Prostate gland (tissue), 2 donors: ENCODE results near the gene CPT1B. TPM values are rescaled to one million over a fixed set of nuclear protein-coding genes. Genes with fewer than 3 reads are reported as not detected.
"Not testable (repeated sequence)": the region's sequence is repeated elsewhere in the genome, so short reads cannot be mapped to it uniquely, and the experiment has no call there.

Source experiments
- DNase-seq: peaks from one replicate; pipeline ENCODE4 v3.0.0-alpha.2; 2019; ENCODE audit warnings: low spot score
- H3K27ac ChIP-seq, 2 donors: fragments of 200-600 bp; sonication (generic); 2 replicates each; pipeline ENCODE4 v1.5.1; 2017 to 2019
- H3K27me3 ChIP-seq: fragments of 200-600 bp; sonication (generic); replicated peaks from 2 replicates; pipeline ENCODE4 v1.5.1; 2019; ENCODE audit not compliant: insufficient read depth
- H3K36me3 ChIP-seq, 2 donors: fragments of 200-600 bp; sonication (generic); 1 replicate in 1 of 2; 2 replicates in 1 of 2; pipeline versions ENCODE4 v1.5.1 to v1.8.1; 2017 to 2019
- H3K4me1 ChIP-seq: fragments of 200-600 bp; sonication (generic); replicated peaks from 2 replicates; pipeline ENCODE4 v1.5.1; 2019
- H3K4me3 ChIP-seq, 2 donors: fragments of 200-600 bp; sonication (generic); 2 replicates each; pipeline ENCODE4 v1.5.1; 2017 to 2019
- H3K9me3 ChIP-seq: fragments of 200-600 bp; sonication (generic); 2 replicates; pipeline ENCODE4 v1.5.1; 2017
- CTCF ChIP-seq, 4 experiments: fragments of 200-600 bp in 2 of 4; fragments of 450-650 bp in 2 of 4; sonication (generic) in 2 of 4; IDR thresholded peaks; 1 replicate in 3 of 4; 2 replicates in 1 of 4; pipeline ENCODE4 v1.5.1; 2016 to 2019; ENCODE audit warnings: antibody characterized with exemption in 4 of 4, mild to moderate bottlenecking in 2 of 4, moderate library complexity in 2 of 4
- POLR2A ChIP-seq: fragments of 450-650 bp; IDR thresholded peaks from one replicate; pipeline ENCODE4 v1.6.1; 2016; ENCODE audit warnings: antibody characterized with exemption, mild to moderate bottlenecking
- POLR2AphosphoS5 ChIP-seq: sonication (generic); formaldehyde crosslinking; IDR thresholded peaks from one replicate; pipeline ENCODE4 v1.6.1; 2017; ENCODE audit warnings: antibody characterized with exemption
- WGBS: methylation state at CpG from one replicate; pipeline ENCODE4 v1.1.5; 2018; 5-methylcytosine and 5-hydroxymethylcytosine counted together
- intact Hi-C: fragments of 100-400 bp; cut with DNase I; formaldehyde crosslinking; loops from one replicate; pipeline ENCODE4 v1.14.2; 2022
- total RNA-seq, 2 donors: library from RNA; depleted of rRNA; stranded (reverse); fragments of >200 nt; gene quantifications; one replicate each; pipeline ENCODE4 v1.1.0, GENCODE V29; 2016

The CPT1B gene
- total RNA-seq, 2 donors from 2014 or later, result 13.1 to 31.4 TPM

- 86% methylated on average over 16 of the region's 16 CpGs for WGBS
- no peak for DNase-seq
- H3K9me3 ChIP-seq, result no peaks in the 10 kb centered on the region
- no peak overlapping the region for H3K27ac ChIP-seq
- intact Hi-C loops, result no loop called here
- H3K4me1 ChIP-seq, result peaks cover 7% of the 10 kb centered on the region
- no peaks in the 10 kb centered on the region for H3K27me3 ChIP-seq
- H3K36me3 ChIP-seq, result peaks cover 0 to 8% of the 10 kb centered on the region in 2 donors
- no peak for TF ChIP-seq POLR2AphosphoS5
- TF ChIP-seq POLR2A, result no peak
- no peak for TF ChIP-seq CTCF (IDR thresholded peaks at IDR 0.05)
- no peak overlapping the region for H3K4me3 ChIP-seq
Observed at GRCh38 chr22:50523458-50523805, 54.8 kb downstream of the CPT1B start.

GRCh38 chr22:50522806-50523438 lies 55.3 kb downstream of the CPT1B start:
- no peak for DNase-seq
- Histone ChIP-seq H3K4me1 (peaks cover 7% of the 10 kb centered on the region), H3K9me3 (no peaks in the 10 kb centered on the region), H3K27me3 (no peaks in the 10 kb centered on the region), H3K36me3 (peaks cover 0 to 8% of the 10 kb centered on the region in 2 donors), H3K4me3 (no peak overlapping the region), H3K27ac (no peak overlapping the region)
- intact Hi-C loops, result no loop called here
- WGBS, result 85% methylated on average over 21 of the region's 22 CpGs
- TF ChIP-seq POLR2AphosphoS5 (no peak), CTCF (IDR thresholded peaks at IDR 0.05) (no peak), POLR2A (no peak)

GRCh38 chr22:50522208-50522805 lies 55.9 kb downstream of the CPT1B start:
- TF ChIP-seq POLR2A (no peak), CTCF (IDR thresholded peaks at IDR 0.05) (no peak), POLR2AphosphoS5 (no peak)
- Histone ChIP-seq H3K9me3 (no peaks in the 10 kb centered on the region), H3K36me3 (peaks cover 0 to 8% of the 10 kb centered on the region in 2 donors), H3K27me3 (no peaks in the 10 kb centered on the region), H3K4me1 (peaks cover 7% of the 10 kb centered on the region), H3K4me3 (no peak overlapping the region), H3K27ac (no peak overlapping the region)
- intact Hi-C loops, result no loop called here
- DNase-seq, result no peak
- 89% methylated on average over 13 of the region's 15 CpGs for WGBS

GRCh38 chr22:50521710-50522109 lies 56.5 kb downstream of the CPT1B start:
- no peaks in the 10 kb centered on the region for H3K27me3 ChIP-seq
- DNase-seq, result no peak
- H3K9me3 ChIP-seq, result no peaks in the 10 kb centered on the region
- TF ChIP-seq POLR2A (no peak), CTCF (IDR thresholded peaks at IDR 0.05) (no peak), POLR2AphosphoS5 (no peak)
- peaks cover 7% of the 10 kb centered on the region for H3K4me1 ChIP-seq
- 93% methylated on average over 10 of the region's 10 CpGs for WGBS
- intact Hi-C loops, result no loop called here
- H3K4me3 ChIP-seq, result no peak overlapping the region
- H3K36me3 ChIP-seq, result peaks cover 0 to 8% of the 10 kb centered on the region in 2 donors
- no peak overlapping the region for H3K27ac ChIP-seq

- 93% methylated on average over 13 of the region's 13 CpGs for WGBS
- DNase-seq, result no peak
- intact Hi-C loops, result no loop called here
Observed at GRCh38 chr22:50520826-50521453, 57.3 kb downstream of the CPT1B start.

GRCh38 chr22:50520184-50520583 lies 58.0 kb downstream of the CPT1B start:
- H3K9me3 ChIP-seq, H3K27ac ChIP-seq, H3K4me3 ChIP-seq, H3K36me3 ChIP-seq, H3K4me1 ChIP-seq, intact Hi-C loops, H3K27me3 ChIP-seq, DNase-seq: not testable (repeated sequence)
- WGBS, result 96% methylated on average over 8 of the region's 8 CpGs

More at GRCh38 chr22:50520826-50521453, 57.3 kb downstream of the CPT1B start:
- no peaks in the 10 kb centered on the region for H3K27me3 ChIP-seq
- peaks cover 0 to 8% of the 10 kb centered on the region in 2 donors for H3K36me3 ChIP-seq
- H3K4me1 ChIP-seq, result peaks cover 7% of the 10 kb centered on the region
- H3K9me3 ChIP-seq, result no peaks in the 10 kb centered on the region
- TF ChIP-seq POLR2A (no peak), POLR2AphosphoS5 (no peak), CTCF (IDR thresholded peaks at IDR 0.05) (no peak)
- H3K4me3 ChIP-seq, result no peak overlapping the region
- no peak overlapping the region for H3K27ac ChIP-seq
